CD4-positive, alpha-beta T cell treated with Interleukin-21 for 1 hour (primary cell): Measurements from ENCODE around the gene KCNJ4.

Experiments
- DNase-seq: peaks from one replicate; pipeline ENCODE4 v3.0.0-alpha.2; 2020

The KCNJ4 gene

GRCh38 chr22:38451864-38452263 lies 3.1 kb downstream of the KCNJ4 start:
- no peak for DNase-seq

- DNase-seq, result no peak
Measured at GRCh38 chr22:38451404-38451803, 3.6 kb downstream of the KCNJ4 start.

- no peak for DNase-seq
Measured at GRCh38 chr22:38450234-38450797, 4.7 kb downstream of the KCNJ4 start.

- DNase-seq, result no peak
Measured at GRCh38 chr22:38449776-38450175, 5.2 kb downstream of the KCNJ4 start.

- DNase-seq, result no peak
Measured at GRCh38 chr22:38448945-38449745, 5.9 kb downstream of the KCNJ4 start.

GRCh38 chr22:38446018-38446601 lies 8.9 kb downstream of the KCNJ4 start:
- no peak for DNase-seq

- no peak for DNase-seq
Measured at GRCh38 chr22:38444783-38445182, 10.2 kb downstream of the KCNJ4 start.

GRCh38 chr22:38443628-38444521 lies 11.1 kb downstream of the KCNJ4 start:
- no peak for DNase-seq

- no peak for DNase-seq
Measured at GRCh38 chr22:38442967-38443627, 11.9 kb downstream of the KCNJ4 start.

- no peak for DNase-seq
Measured at GRCh38 chr22:38441620-38442287, 13.2 kb downstream of the KCNJ4 start.

- DNase-seq, result no peak
Measured at GRCh38 chr22:38440747-38441350, 14.2 kb downstream of the KCNJ4 start.

- no peak for DNase-seq
Measured at GRCh38 chr22:38437416-38437815, 17.6 kb downstream of the KCNJ4 start.

- DNase-seq, result no peak
Measured at GRCh38 chr22:38436629-38437395, 18.2 kb downstream of the KCNJ4 start.

- no peak for DNase-seq
Measured at GRCh38 chr22:38435965-38436364, 19.0 kb downstream of the KCNJ4 start.

- no peak for DNase-seq
Measured at GRCh38 chr22:38435010-38435409, 20.0 kb downstream of the KCNJ4 start.

GRCh38 chr22:38433871-38434270 lies 21.1 kb downstream of the KCNJ4 start:
- DNase-seq, result no peak

- no peak for DNase-seq
Measured at GRCh38 chr22:38432264-38432663, 22.7 kb downstream of the KCNJ4 start.

- DNase-seq, result no peak
Measured at GRCh38 chr22:38431266-38432010, 23.6 kb downstream of the KCNJ4 start.

- no peak for DNase-seq
Measured at GRCh38 chr22:38429499-38430068, 25.4 kb downstream of the KCNJ4 start.

- no peak for DNase-seq
Measured at GRCh38 chr22:38428714-38429113, 26.3 kb downstream of the KCNJ4 start.
